C4-2B (cell line): ENCODE measurements around the gene RPL27A.

Experiments
- ZFX ChIP-seq: fragments of 450-650 bp; IDR thresholded peaks from 2 replicates; pipeline ENCODE4 v1.6.1; 2017
- TF ChIP-seq, protein P1 (sequence below): fragments of 450-650 bp; conservative IDR thresholded peaks from 2 replicates; pipeline ENCODE4 v1.5.1; 2017; ENCODE audit warnings: mild to moderate bottlenecking

DNA sequence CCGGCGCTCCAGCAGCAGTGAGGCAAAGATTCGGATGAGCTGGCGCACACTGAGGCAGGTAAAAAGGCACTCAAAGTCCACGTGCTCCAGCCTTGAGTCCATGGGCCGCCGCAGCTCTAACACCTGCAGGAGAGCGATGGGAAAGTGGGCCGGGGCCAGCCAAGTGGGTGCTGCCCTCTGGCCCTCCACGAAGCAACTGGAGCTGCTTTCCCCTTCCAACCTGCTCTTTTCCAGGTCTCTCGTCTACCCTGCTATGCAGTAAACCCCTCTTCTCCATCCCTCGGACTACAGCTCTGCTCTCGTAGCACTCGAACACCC, 20.0 kb downstream of the RPL27A start:
- TF ChIP-seq, protein P1, sequence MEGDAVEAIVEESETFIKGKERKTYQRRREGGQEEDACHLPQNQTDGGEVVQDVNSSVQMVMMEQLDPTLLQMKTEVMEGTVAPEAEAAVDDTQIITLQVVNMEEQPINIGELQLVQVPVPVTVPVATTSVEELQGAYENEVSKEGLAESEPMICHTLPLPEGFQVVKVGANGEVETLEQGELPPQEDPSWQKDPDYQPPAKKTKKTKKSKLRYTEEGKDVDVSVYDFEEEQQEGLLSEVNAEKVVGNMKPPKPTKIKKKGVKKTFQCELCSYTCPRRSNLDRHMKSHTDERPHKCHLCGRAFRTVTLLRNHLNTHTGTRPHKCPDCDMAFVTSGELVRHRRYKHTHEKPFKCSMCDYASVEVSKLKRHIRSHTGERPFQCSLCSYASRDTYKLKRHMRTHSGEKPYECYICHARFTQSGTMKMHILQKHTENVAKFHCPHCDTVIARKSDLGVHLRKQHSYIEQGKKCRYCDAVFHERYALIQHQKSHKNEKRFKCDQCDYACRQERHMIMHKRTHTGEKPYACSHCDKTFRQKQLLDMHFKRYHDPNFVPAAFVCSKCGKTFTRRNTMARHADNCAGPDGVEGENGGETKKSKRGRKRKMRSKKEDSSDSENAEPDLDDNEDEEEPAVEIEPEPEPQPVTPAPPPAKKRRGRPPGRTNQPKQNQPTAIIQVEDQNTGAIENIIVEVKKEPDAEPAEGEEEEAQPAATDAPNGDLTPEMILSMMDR, result no peak
- TF ChIP-seq ZFX, result no peak
